ENCODE results near the gene TARS2. TPM values are rescaled to one million over a fixed set of nuclear protein-coding genes. Genes with fewer than 3 reads are reported as not detected.

Gene TARS2
- total RNA-seq, 1 donor from 2014 or later = 38.7 TPM

GRCh38 chr1:150555198-150555970 lies 68.2 kb downstream of the TARS2 start:
- H3K27ac Mint-ChIP-seq (ENCODE audit: unreplicated experiment) = no peak overlapping the region
- peaks cover 3% of the 10 kb centered on the region for H3K9me3 Mint-ChIP-seq (ENCODE audit: unreplicated experiment)
- DNase-seq = no peak
- H3K4me1 Mint-ChIP-seq (ENCODE audit: low read depth, unreplicated experiment) = peaks cover 3% of the 10 kb centered on the region
- no peaks in the 10 kb centered on the region for H3K36me3 Mint-ChIP-seq (ENCODE audit: unreplicated experiment)
- TF ChIP-seq CTCF (IDR thresholded peaks at IDR 0.05; ENCODE audit: partially characterized antibody, unreplicated experiment) = no peak
- H3K4me3 Mint-ChIP-seq (ENCODE audit: unreplicated experiment) = no peak overlapping the region
- H3K27me3 Mint-ChIP-seq (ENCODE audit: unreplicated experiment) = peaks cover 8% of the 10 kb centered on the region

GRCh38 chr1:150555971-150556865 lies 69.0 kb downstream of the TARS2 start:
- no peaks in the 10 kb centered on the region for H3K36me3 Mint-ChIP-seq (ENCODE audit: unreplicated experiment)
- H3K4me1 Mint-ChIP-seq (ENCODE audit: low read depth, unreplicated experiment) = peaks cover 3% of the 10 kb centered on the region
- DNase-seq = peak; percentile 18
- peaks cover 9% of the 10 kb centered on the region for H3K27me3 Mint-ChIP-seq (ENCODE audit: unreplicated experiment)
- no peak overlapping the region for H3K27ac Mint-ChIP-seq (ENCODE audit: unreplicated experiment)
- TF ChIP-seq CTCF (IDR thresholded peaks at IDR 0.05; ENCODE audit: partially characterized antibody, unreplicated experiment) = no peak
- peaks cover 3% of the 10 kb centered on the region for H3K9me3 Mint-ChIP-seq (ENCODE audit: unreplicated experiment)
- H3K4me3 Mint-ChIP-seq (ENCODE audit: unreplicated experiment) = no peak overlapping the region

GRCh38 chr1:150557065-150557600 lies 69.9 kb downstream of the TARS2 start:
- Mint-ChIP-seq H3K4me3 (ENCODE audit: unreplicated experiment) (no peak overlapping the region), H3K27ac (ENCODE audit: unreplicated experiment) (no peak overlapping the region), H3K36me3 (ENCODE audit: unreplicated experiment) (no peaks in the 10 kb centered on the region), H3K4me1 (ENCODE audit: low read depth, unreplicated experiment) (peaks cover 6% of the 10 kb centered on the region), H3K27me3 (ENCODE audit: unreplicated experiment) (peaks cover 7% of the 10 kb centered on the region), H3K9me3 (ENCODE audit: unreplicated experiment) (peaks cover 5% of the 10 kb centered on the region)
- no peak for TF ChIP-seq CTCF (IDR thresholded peaks at IDR 0.05; ENCODE audit: partially characterized antibody, unreplicated experiment)
- peak; percentile 24 for DNase-seq

Small RNAs within 50 kb of the gene (microRNA-seq; reads per million reads assigned to microRNA genes)
- gene MIR4257 (ENCODE audit: unreplicated experiment) (not detected), gene MIR6878 (ENCODE audit: unreplicated experiment) (0.55 reads per million)

Other genes starting within 250 kb of the TARS2 start
- gene CA14, start 229.6 kb upstream of the TARS2 start, total RNA-seq (ENCODE audit: unreplicated experiment) = 1.5 TPM
- 94.2 TPM for gene APH1A, start 218.4 kb upstream of the TARS2 start, total RNA-seq (ENCODE audit: unreplicated experiment)
- gene C1orf54, start 214.6 kb upstream of the TARS2 start, total RNA-seq (ENCODE audit: unreplicated experiment) = 1.3 TPM
- 4.7 TPM for gene CIART, start 204.9 kb upstream of the TARS2 start, total RNA-seq (ENCODE audit: unreplicated experiment)
- 115 TPM for gene MRPS21, start 193.6 kb upstream of the TARS2 start, total RNA-seq (ENCODE audit: unreplicated experiment)
- 57.6 TPM for gene PRPF3, start 165.9 kb upstream of the TARS2 start, total RNA-seq (ENCODE audit: unreplicated experiment)
- 26.9 TPM for gene RPRD2, start 123.3 kb upstream of the TARS2 start, total RNA-seq (ENCODE audit: unreplicated experiment)
- gene ECM1, start 20.7 kb downstream of the TARS2 start, total RNA-seq (ENCODE audit: unreplicated experiment) = 2.8 TPM
- not detected for gene FALEC, start 28.3 kb downstream of the TARS2 start, total RNA-seq (ENCODE audit: unreplicated experiment)
- gene ADAMTSL4, start 62.0 kb downstream of the TARS2 start, total RNA-seq (ENCODE audit: unreplicated experiment) = 0.25 TPM
- gene MCL1, start 92.2 kb downstream of the TARS2 start, total RNA-seq (ENCODE audit: unreplicated experiment) = 154 TPM
- 122 TPM for gene ENSA, start 142.2 kb downstream of the TARS2 start, total RNA-seq (ENCODE audit: unreplicated experiment)
- gene GOLPH3L, start 209.7 kb downstream of the TARS2 start, total RNA-seq (ENCODE audit: unreplicated experiment) = 14.5 TPM
- gene HORMAD1, start 233.5 kb downstream of the TARS2 start, total RNA-seq (ENCODE audit: unreplicated experiment) = not detected

All from glutamatergic neuron (in vitro differentiated cells).